Erythroblast (primary cell): ENCODE data around the gene TRIM9.

ENCODE experiments used
- GATA1 ChIP-seq: IDR thresholded peaks from 2 replicates; pipeline ENCODE4 v1.6.1; 2011; ENCODE audit warnings: low read depth, mild to moderate bottlenecking, control low read depth, low read length, moderate library complexity
- POLR2A ChIP-seq: IDR thresholded peaks from 2 replicates; pipeline ENCODE4 v1.6.1; 2011; ENCODE audit warnings: mild to moderate bottlenecking, low read length

DNA sequence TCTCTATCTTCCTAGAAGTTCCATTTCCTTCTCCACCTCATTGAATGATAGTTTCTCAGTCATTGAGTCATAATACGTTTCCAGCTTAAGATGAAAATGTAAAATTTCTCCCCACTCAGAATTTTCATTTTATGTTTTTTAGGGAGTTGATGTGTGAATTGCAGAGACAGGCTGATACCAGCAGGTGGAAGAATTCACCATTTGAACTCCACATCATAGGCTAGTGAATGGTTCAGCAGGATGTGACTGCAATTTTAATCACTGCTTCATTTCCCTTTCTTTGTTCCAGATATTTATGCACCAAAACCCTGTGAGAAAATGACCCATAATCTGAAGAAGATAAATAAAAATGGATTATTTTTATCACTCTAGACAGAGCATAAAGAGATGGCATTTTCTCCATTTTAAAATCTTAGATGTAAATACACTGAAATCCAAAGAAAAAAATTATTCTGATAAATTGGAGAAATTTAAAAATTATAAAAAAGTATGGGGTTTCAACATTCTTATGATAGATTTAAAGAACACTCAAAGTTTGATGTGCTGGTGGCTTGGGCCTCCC, 140.0 kb downstream of the TRIM9 start:
- TF ChIP-seq POLR2A, result no peak
- TF ChIP-seq GATA1, result no peak
